Cardiac fibroblast (primary cell): ENCODE results near the gene FEZ2.

Source experiments
- DNase-seq, 2 donors: peaks; one replicate each; pipeline versions ENCODE4 v3.0.0 to v3.0.0-alpha.2; 2010; ENCODE audit warnings: low read depth in 2 of 2
- H3K4me3 ChIP-seq, 2 donors: replicated peaks in 1 of 2; 1 replicate in 1 of 2; 2 replicates in 1 of 2; pipeline ENCODE4 v1.5.1; 2011; ENCODE audit warnings: low read depth in 2 of 2, low read length in 2 of 2, mild to moderate bottlenecking in 2 of 2, moderate library complexity in 1 of 2
- TF ChIP-seq, protein P1 (sequence below): IDR thresholded peaks from one replicate; pipeline ENCODE4 v1.5.1; 2011; ENCODE audit warnings: low read depth, mild to moderate bottlenecking, low read length, inconsistent platforms

FEZ2 gene

GRCh38 chr2:36579297-36579664, 18.7 kb downstream of the FEZ2 start:
- TF ChIP-seq, protein P1, sequence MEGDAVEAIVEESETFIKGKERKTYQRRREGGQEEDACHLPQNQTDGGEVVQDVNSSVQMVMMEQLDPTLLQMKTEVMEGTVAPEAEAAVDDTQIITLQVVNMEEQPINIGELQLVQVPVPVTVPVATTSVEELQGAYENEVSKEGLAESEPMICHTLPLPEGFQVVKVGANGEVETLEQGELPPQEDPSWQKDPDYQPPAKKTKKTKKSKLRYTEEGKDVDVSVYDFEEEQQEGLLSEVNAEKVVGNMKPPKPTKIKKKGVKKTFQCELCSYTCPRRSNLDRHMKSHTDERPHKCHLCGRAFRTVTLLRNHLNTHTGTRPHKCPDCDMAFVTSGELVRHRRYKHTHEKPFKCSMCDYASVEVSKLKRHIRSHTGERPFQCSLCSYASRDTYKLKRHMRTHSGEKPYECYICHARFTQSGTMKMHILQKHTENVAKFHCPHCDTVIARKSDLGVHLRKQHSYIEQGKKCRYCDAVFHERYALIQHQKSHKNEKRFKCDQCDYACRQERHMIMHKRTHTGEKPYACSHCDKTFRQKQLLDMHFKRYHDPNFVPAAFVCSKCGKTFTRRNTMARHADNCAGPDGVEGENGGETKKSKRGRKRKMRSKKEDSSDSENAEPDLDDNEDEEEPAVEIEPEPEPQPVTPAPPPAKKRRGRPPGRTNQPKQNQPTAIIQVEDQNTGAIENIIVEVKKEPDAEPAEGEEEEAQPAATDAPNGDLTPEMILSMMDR = no peak
- no peak for DNase-seq
- H3K4me3 ChIP-seq = no peak overlapping the region

GRCh38 chr2:36578343-36579296, 19.3 kb downstream of the FEZ2 start:
- DNase-seq = no peak
- no peak overlapping the region for H3K4me3 ChIP-seq

DNA sequence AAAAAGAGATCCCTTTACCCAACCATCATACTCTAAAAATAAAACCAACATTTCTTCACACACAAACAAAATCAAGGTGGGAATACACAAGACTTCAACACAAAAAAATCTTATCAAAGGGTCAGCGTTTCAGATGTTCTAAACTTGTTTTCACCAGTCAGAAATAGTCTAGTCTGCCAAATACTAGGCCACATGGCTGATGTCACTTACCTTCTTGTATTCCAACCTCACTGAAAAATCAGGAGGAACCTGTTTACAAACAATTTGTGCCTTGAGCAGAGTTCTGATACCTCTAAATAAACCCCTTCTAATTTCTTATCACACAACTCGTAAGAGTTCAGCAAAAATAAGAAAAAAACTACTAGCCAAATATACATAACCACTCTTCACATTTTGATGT, 20.1 kb downstream of the FEZ2 start:
- H3K4me3 ChIP-seq = no peak overlapping the region
- TF ChIP-seq, protein P1 = no peak
- no peak for DNase-seq

More at GRCh38 chr2:36578343-36579296, 19.3 kb downstream of the FEZ2 start:
- TF ChIP-seq, protein P1 = no peak

DNA sequence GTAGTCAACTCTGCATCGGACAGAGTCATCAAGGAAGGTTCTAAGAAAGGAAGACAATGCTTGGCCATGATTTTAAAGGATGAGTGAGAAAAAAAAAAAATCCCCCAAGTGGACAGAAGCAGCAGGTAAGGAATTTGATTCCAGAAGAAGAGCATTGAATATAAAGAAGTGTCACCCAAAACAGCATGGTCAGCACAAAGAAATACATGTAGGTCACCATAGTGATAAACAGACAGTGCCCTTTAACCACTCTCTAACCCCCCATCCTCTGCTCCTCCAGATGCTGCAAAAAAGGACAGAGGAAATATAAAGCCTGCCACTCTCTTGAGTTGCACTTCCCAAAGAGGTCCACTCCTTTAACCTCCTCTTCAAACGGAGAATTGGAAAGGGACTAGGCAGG, 23.4 kb downstream of the FEZ2 start:
- H3K4me3 ChIP-seq = no peak overlapping the region
- DNase-seq = no peak
- TF ChIP-seq, protein P1 = no peak

DNA sequence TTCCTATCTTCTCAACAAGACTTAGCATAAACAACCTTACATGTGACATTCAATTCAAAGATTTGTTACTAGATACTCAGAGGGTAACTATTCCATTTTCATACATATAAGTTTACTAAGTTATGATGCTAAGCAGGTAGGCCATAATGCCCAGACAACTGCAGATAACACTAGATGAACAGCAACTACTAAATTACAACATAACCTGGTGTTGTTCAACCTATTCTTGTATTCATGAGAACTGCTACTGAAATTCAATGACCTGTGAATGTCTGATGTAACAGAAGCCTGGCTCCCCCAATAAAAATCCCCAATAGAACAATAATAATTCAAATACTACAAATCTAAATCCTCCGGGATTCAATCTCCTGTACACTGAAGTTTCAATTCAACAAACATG, 24.8 kb downstream of the FEZ2 start:
- no peak for DNase-seq
- TF ChIP-seq, protein P1 = no peak
- H3K4me3 ChIP-seq = no peak overlapping the region

GRCh38 chr2:36572719-36573059, 25.3 kb downstream of the FEZ2 start:
- H3K4me3 ChIP-seq = no peak overlapping the region
- no peak for DNase-seq
- TF ChIP-seq, protein P1 = no peak
